ENCODE results near the gene CD28.

Gene CD28

DNA sequence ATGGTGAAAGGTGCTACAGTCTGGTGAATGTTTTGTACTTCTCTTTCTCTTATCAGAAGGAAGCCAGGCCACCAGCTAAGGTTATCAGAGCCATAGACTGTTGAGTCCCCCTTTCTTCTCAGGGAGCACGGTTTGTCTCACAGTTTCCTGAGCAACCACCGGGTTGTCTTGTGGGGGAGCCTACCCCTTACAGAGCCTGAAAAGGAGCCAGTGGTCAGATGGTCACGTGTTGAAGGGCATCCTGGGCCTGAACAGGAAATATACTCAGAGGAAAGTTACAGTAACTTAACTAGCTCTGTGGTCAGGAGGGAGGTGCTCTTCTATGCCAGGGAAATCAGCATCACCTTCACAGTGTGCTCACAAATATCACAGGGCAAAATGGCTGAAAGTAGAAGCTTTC is 11.6 kb downstream of the CD28 start:
- Histone ChIP-seq H3K9ac (ENCODE audit: low read depth, low read length) (peak overlapping the region; percentile 18), H4K20me1 (ENCODE audit: insufficient read depth, low read length) (no peaks in the 10 kb centered on the region), H3K27me3 (ENCODE audit: insufficient read depth, low read length, poor library complexity) (no peaks in the 10 kb centered on the region), H3K27ac (ENCODE audit: low read length) (peak overlapping the region; percentile 78), H3K9me3 (ENCODE audit: insufficient read depth, low read length, severe bottlenecking) (no peaks in the 10 kb centered on the region), H3K4me3 (ENCODE audit: low read depth in 1 of 2, low read length in 2 of 2) (0 out of 4 replicates have a peak overlapping the region, but pooled peaks of 1 of the 2 experiments have one; percentile 14), H3K4me1 (ENCODE audit: insufficient read depth, low read length) (peaks cover 47% of the 10 kb centered on the region), H3K4me2 (ENCODE audit: insufficient read depth, low read length) (peak overlapping the region; percentile 34; the same call in 1 of the 2 replicates), H3K79me2 (ENCODE audit: insufficient read depth, low read length) (no peaks in the 10 kb centered on the region), H3K36me3 (ENCODE audit: insufficient read depth, low read length) (no peaks in the 10 kb centered on the region), H2AFZ (ENCODE audit: low read depth, low read length) (peak overlapping the region; percentile 70)
- peak; percentile 74 for DNase-seq
- TF ChIP-seq, protein P1, sequence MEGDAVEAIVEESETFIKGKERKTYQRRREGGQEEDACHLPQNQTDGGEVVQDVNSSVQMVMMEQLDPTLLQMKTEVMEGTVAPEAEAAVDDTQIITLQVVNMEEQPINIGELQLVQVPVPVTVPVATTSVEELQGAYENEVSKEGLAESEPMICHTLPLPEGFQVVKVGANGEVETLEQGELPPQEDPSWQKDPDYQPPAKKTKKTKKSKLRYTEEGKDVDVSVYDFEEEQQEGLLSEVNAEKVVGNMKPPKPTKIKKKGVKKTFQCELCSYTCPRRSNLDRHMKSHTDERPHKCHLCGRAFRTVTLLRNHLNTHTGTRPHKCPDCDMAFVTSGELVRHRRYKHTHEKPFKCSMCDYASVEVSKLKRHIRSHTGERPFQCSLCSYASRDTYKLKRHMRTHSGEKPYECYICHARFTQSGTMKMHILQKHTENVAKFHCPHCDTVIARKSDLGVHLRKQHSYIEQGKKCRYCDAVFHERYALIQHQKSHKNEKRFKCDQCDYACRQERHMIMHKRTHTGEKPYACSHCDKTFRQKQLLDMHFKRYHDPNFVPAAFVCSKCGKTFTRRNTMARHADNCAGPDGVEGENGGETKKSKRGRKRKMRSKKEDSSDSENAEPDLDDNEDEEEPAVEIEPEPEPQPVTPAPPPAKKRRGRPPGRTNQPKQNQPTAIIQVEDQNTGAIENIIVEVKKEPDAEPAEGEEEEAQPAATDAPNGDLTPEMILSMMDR (IDR thresholded peaks at IDR 0.05; ENCODE audit: borderline replicate concordance, extremely low read depth, low read length, poor library complexity, severe bottlenecking), result no peak
- no peak for TF ChIP-seq EZH2 (IDR thresholded peaks at IDR 0.05; ENCODE audit: borderline replicate concordance, low read depth, low read length, severe bottlenecking)
- ATAC-seq (ENCODE audit: insufficient read depth, low read depth), result peak; percentile 83

DNA sequence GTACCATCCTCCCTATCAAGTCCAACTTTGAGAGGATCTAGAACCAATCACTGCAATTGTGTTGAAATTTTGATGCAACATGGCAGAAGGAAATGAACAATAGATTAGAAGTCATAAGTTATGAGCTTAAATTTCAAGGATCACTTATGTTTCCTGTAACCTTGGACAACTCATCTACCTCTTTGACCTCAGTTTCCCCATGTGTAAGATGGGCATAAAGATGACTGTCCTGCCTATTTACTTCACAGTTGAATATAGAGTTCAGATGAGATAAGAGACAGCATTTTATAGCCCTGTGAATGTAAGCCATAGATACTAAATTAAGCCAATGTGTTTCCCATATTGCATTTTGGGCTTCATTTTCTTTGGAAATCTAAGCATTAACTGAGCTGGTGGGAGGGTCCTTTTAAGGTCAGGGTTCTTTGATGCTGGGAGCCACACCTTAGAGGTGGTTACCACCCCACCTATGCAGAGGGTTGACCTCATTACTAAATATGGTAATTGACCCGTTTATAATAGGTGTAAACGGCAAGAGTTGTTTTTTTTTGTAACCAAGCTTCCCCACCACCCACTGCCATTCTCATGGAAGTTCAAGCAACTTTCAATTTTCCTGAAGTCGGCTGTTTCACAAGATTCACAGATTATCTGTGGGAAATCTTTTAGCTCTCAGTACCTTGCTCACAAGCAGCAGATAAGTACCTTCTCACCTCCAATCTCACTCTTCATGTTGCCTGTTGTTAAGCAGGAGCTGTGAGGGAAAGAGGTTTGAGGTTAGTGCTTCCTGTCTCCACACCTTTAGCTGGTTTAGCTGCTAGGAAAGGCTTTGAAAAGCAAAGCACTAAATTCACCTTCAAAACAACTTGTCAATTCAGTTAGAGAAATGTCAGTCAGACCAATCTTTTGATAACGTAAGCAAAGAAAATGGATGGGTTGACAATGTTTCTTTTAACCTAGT is 13.3 kb downstream of the CD28 start:
- Histone ChIP-seq H3K9me3 (ENCODE audit: insufficient read depth, low read length, severe bottlenecking) (no peaks in the 10 kb centered on the region), H2AFZ (ENCODE audit: low read depth, low read length) (no peak overlapping the region), H3K4me1 (ENCODE audit: insufficient read depth, low read length) (peaks cover 47% of the 10 kb centered on the region), H3K4me3 (ENCODE audit: low read depth in 1 of 2, low read length in 2 of 2) (no peak overlapping the region), H3K27ac (ENCODE audit: low read length) (peak overlapping the region; percentile 63), H3K27me3 (ENCODE audit: insufficient read depth, low read length, poor library complexity) (no peaks in the 10 kb centered on the region), H3K4me2 (ENCODE audit: insufficient read depth, low read length) (peak overlapping the region; percentile 46), H3K79me2 (ENCODE audit: insufficient read depth, low read length) (no peaks in the 10 kb centered on the region), H3K9ac (ENCODE audit: low read depth, low read length) (peak overlapping the region; percentile 15; the same call in 1 of the 2 replicates), H3K36me3 (ENCODE audit: insufficient read depth, low read length) (no peaks in the 10 kb centered on the region), H4K20me1 (ENCODE audit: insufficient read depth, low read length) (no peaks in the 10 kb centered on the region)
- TF ChIP-seq, protein P1 (IDR thresholded peaks at IDR 0.05; ENCODE audit: borderline replicate concordance, extremely low read depth, low read length, poor library complexity, severe bottlenecking), result no peak
- no peak for TF ChIP-seq EZH2 (IDR thresholded peaks at IDR 0.05; ENCODE audit: borderline replicate concordance, low read depth, low read length, severe bottlenecking)
- peak; percentile 44 for DNase-seq
- ATAC-seq (ENCODE audit: insufficient read depth, low read depth), result peak; percentile 69

DNA sequence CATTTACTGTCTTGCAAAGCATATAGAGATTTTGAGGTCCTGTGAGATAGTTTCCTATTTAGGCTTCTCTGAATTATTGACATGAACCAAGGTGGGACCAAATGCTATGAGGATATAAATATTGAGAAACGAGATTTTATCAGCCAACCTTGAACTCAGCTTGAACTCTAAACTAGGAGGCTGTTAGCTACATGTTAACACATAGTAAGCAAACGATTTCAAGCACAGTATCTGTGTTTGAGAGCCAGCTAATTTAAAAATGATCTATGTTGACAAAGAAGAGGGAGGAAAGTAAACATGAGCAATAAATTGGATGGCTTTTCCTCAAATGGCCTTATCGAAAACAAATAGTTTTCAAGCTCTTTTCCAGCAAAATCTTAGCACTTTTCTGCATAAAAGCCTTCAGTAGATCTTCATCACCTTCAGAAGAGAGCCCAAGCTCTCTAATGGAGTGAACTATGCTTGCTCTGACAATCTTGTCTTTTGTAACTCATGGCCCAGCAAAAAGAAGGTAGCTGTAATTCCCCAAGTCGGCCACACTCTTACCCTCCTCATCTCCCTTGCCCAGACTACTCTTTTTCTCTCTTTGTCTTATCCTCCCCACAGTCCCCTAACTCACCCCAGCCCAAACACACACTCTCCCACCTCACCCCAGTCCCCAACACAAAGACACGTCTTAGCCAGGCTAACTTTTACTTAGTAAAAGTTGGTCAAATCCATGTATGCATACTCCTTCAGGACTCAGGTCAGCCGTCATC is 14.7 kb downstream of the CD28 start:
- TF ChIP-seq, protein P1 (IDR thresholded peaks at IDR 0.05; ENCODE audit: borderline replicate concordance, extremely low read depth, low read length, poor library complexity, severe bottlenecking), result no peak
- TF ChIP-seq EZH2 (IDR thresholded peaks at IDR 0.05; ENCODE audit: borderline replicate concordance, low read depth, low read length, severe bottlenecking), result no peak
- ATAC-seq (ENCODE audit: insufficient read depth, low read depth) (peak; percentile 6; the same call in 1 of the 3 replicates), DNase-seq (no peak)
- H3K27ac ChIP-seq (ENCODE audit: low read length), result peak overlapping the region; percentile 26; the same call in 1 of the 2 replicates
- H3K4me2 ChIP-seq (ENCODE audit: insufficient read depth, low read length), result no peak overlapping the region
- no peaks in the 10 kb centered on the region for H3K36me3 ChIP-seq (ENCODE audit: insufficient read depth, low read length)
- no peaks in the 10 kb centered on the region for H3K9me3 ChIP-seq (ENCODE audit: insufficient read depth, low read length, severe bottlenecking)
- no peaks in the 10 kb centered on the region for H4K20me1 ChIP-seq (ENCODE audit: insufficient read depth, low read length)
- no peaks in the 10 kb centered on the region for H3K79me2 ChIP-seq (ENCODE audit: insufficient read depth, low read length)
- H3K4me3 ChIP-seq (ENCODE audit: low read depth in 1 of 2, low read length in 2 of 2), result no peak overlapping the region
- H3K27me3 ChIP-seq (ENCODE audit: insufficient read depth, low read length, poor library complexity), result no peaks in the 10 kb centered on the region
- H3K9ac ChIP-seq (ENCODE audit: low read depth, low read length), result no peak overlapping the region
- H2AFZ ChIP-seq (ENCODE audit: low read depth, low read length), result no peak overlapping the region
- peaks cover 47% of the 10 kb centered on the region for H3K4me1 ChIP-seq (ENCODE audit: insufficient read depth, low read length)

Data from DND-41 (cell line).